Ovary (tissue), 3 donors: ENCODE results near the gene CACNA1C.

Experiments used
- CTCF ChIP-seq, 3 donors: fragments of 450-650 bp in 2 of 3; fragments of 200-600 bp in 1 of 3; IDR thresholded peaks; one replicate each; pipeline versions ENCODE4 v1.5.1 to v1.8.0; 2016 to 2022; ENCODE audit warnings: antibody characterized with exemption in 3 of 3, mild to moderate bottlenecking in 1 of 3
- EP300 ChIP-seq: sonication (generic); formaldehyde crosslinking; IDR thresholded peaks from one replicate; pipeline ENCODE4 v1.6.1; 2017; ENCODE audit warnings: antibody characterized with exemption
- POLR2A ChIP-seq: fragments of 450-650 bp; IDR thresholded peaks from one replicate; pipeline ENCODE4 v1.6.1; 2017; ENCODE audit warnings: antibody characterized with exemption, mild to moderate bottlenecking, moderate library complexity
- donor health status: DM: no; HTN: no; CAD: no.

GRCh38 chr12:2120982-2121758 lies 68.4 kb downstream of the CACNA1C start:
- TF ChIP-seq CTCF (IDR thresholded peaks at IDR 0.05) (no peak), POLR2A (no peak), EP300 (no peak)
